H1 (cell line): ENCODE measurements around the gene CA9. TPM values are rescaled to one million over a fixed set of nuclear protein-coding genes. Genes with fewer than 3 reads are reported as not detected.

Experiments used
- CBX8 ChIP-seq: fragments of 300-800, 300-1000 bp; sonication (generic); IDR thresholded peaks from 2 replicates; pipeline ENCODE4 v1.7.1; 2016; ENCODE audit warnings: low read depth, low read length, borderline replicate concordance
- CHD2 ChIP-seq: IDR thresholded peaks from 2 replicates; pipeline ENCODE4 v1.6.1; 2012; ENCODE audit warnings: low read length, improper control_type of control experiment
- MAX ChIP-seq: IDR thresholded peaks from 2 replicates; pipeline ENCODE4 v1.6.1; 2012; ENCODE audit warnings: inconsistent platforms
- TBP ChIP-seq: IDR thresholded peaks from 2 replicates; pipeline ENCODE4 v1.6.1; 2011; ENCODE audit warnings: low read depth, low read length, improper control_type of control experiment
- USF2 ChIP-seq: IDR thresholded peaks from 2 replicates; pipeline ENCODE4 v1.6.1; 2011; ENCODE audit warnings: low read length, improper control_type of control experiment
- polyA plus RNA-seq, 7 experiments: library from polyadenylated mRNA; depleted of rRNA in 3 of 7; stranded (reverse) in 5 of 7; unstranded in 2 of 7; fragments of >200 nt in 5 of 7; fragments of 200-250 nt in 2 of 7; gene quantifications; 1 replicate in 5 of 7; 2 replicates in 1 of 7; 4 replicates in 1 of 7; pipeline versions ENCODE4 v1.2.1 to v1.2.3, GENCODE V29; 2011 to 2013; ENCODE audit warnings: missing spikeins in 2 of 7, mixed read lengths in 2 of 7
- total RNA-seq: library from RNA; stranded (reverse); fragmentation: NEBNext Ultra II Directional; extraction: Animal tissue kit (Norgen Biotek cat#: 25700); gene quantifications from 2 replicates; pipeline ENCODE4 v1.2.1, GENCODE V29; 2021

CA9 gene
- total and polyA plus RNA-seq, 2 of the 8 experiments (the other 6 are each of a cell fraction or from before 2014, with no cell fraction given): 1.3 to 1.8 TPM

GRCh38 chr9:35691334-35691650, 17.6 kb downstream of the CA9 start (continued):
- no peak for TF ChIP-seq MAX
- no peak for TF ChIP-seq USF2
- no peak for TF ChIP-seq CHD2
- TF ChIP-seq CBX8: no peak
- no peak for TF ChIP-seq TBP
